Thymus (tissue), 11 donors: Measurements from ENCODE around the gene HOXB9. TPM values are rescaled to one million over a fixed set of nuclear protein-coding genes. Genes with fewer than 3 reads are reported as not detected.
A peak's percentile ranks its signal among the peaks of the same experiment; 100 is the strongest.

Source experiments
- DNase-seq, 9 donors: peaks; one replicate each; pipeline ENCODE4 v3.0.0-alpha.2; 2013; ENCODE audit warnings: low spot score in 9 of 9, low read depth in 6 of 9, missing footprints in 1 of 9
- H3K27ac ChIP-seq, 2 donors: one replicate each; pipeline ENCODE4 v1.5.1; 2013; ENCODE audit warnings: control low read depth in 1 of 2, low read depth in 1 of 2, low read length in 1 of 2, mild to moderate bottlenecking in 1 of 2, moderate library complexity in 1 of 2
- H3K27me3 ChIP-seq, 2 donors: one replicate each; pipeline ENCODE4 v1.5.1; 2013; ENCODE audit warnings: low read length in 1 of 2; ENCODE audit not compliant: control insufficient read depth in 2 of 2, insufficient read depth in 1 of 2
- H3K36me3 ChIP-seq, 2 donors: one replicate each; pipeline ENCODE4 v1.5.1; 2013; ENCODE audit warnings: low read length in 1 of 2, mild to moderate bottlenecking in 1 of 2, moderate library complexity in 1 of 2; ENCODE audit not compliant: control insufficient read depth in 2 of 2, insufficient read depth in 2 of 2
- H3K4me1 ChIP-seq, 2 donors: one replicate each; pipeline ENCODE4 v1.5.1; 2013; ENCODE audit warnings: low read length in 2 of 2; ENCODE audit not compliant: control insufficient read depth in 2 of 2, insufficient read depth in 2 of 2
- H3K4me3 ChIP-seq, 2 donors: one replicate each; pipeline ENCODE4 v1.5.1; 2013; ENCODE audit warnings: low read length in 2 of 2, control low read depth in 1 of 2, mild to moderate bottlenecking in 1 of 2
- H3K9me3 ChIP-seq, 2 donors: one replicate each; pipeline ENCODE4 v1.5.1; 2013; ENCODE audit warnings: low read length in 1 of 2, mild to moderate bottlenecking in 1 of 2; ENCODE audit not compliant: control insufficient read depth in 2 of 2, insufficient read depth in 1 of 2
- WGBS: extraction: QIAGEN DNeasy Blood & Tissue Kit; methylation state at CpG from one replicate; pipeline ENCODE4 v1.1.7; 2013; 5-methylcytosine and 5-hydroxymethylcytosine counted together
- polyA plus RNA-seq: library from polyadenylated mRNA; stranded (reverse); fragments of 200-250 nt; gene quantifications from one replicate; pipeline ENCODE4 v1.2.3, GENCODE V29; 2013
- total RNA-seq: library from RNA; stranded (reverse); fragments of 120-200 nt; gene quantifications from one replicate; pipeline ENCODE4 v1.2.4, GENCODE V29; 2013
- donor health status: healthy.

Gene HOXB9
- total and polyA plus RNA-seq, 2 donors = 0.05 to 0.27 TPM

DNA sequence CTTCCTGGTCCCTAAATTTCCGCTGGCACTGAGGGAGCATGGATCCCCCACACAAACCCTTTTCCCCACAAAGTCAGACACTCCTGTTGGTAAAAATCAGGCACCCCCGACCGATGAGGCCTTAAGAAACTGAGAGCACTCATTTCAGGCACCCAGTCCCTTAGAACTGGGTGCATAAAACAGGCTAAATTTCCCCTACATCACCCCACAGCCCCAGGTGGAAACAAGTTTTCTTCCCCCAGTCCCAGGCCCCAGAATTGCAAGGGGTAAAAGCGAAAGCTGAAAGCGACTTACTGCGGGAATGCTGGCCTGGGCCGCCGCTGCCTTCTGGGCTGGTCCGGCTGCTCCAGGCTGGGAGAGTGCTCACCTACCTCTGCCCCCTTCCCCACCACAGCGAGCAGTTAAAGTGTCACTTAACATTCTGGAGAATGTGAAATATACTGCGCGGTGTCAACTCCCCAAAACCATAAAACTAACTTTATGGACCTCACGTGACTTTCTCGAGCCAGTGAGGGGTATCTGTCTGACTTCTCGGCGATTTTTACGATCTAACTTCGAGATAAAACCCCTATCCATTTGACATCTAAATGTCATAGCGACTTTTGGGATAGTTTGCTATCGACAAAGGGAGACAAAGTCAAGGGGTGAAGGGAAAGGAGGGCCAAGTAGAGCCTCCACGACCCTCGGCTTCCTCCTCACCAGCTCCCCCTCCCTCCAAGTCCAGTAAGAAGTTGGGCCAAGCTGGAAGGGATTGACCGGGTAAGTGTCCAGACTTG is 36.1 kb downstream of the HOXB9 start, which contains the start of gene HOXB3:
HOXB3 (minus strand) TSS at position 411 of the 776 bp plus-strand sequence. CDS start 37,767 bp downstream, outside the sequence.
- no peaks in the 10 kb centered on the region for H3K36me3 ChIP-seq
- peaks cover 0 to 9% of the 10 kb centered on the region in 2 donors for H3K9me3 ChIP-seq
- 16% methylated on average over 23 of the region's 23 CpGs for WGBS
- peaks cover 92 to 100% of the 10 kb centered on the region in 2 donors for H3K27me3 ChIP-seq
- H3K27ac ChIP-seq = no peak within 1 kb of the TSS
- H3K4me1 ChIP-seq = peaks cover 7 to 20% of the 10 kb centered on the region in 2 donors
- no peak within 1 kb of the TSS for H3K4me3 ChIP-seq
- DNase-seq = no peak

DNA sequence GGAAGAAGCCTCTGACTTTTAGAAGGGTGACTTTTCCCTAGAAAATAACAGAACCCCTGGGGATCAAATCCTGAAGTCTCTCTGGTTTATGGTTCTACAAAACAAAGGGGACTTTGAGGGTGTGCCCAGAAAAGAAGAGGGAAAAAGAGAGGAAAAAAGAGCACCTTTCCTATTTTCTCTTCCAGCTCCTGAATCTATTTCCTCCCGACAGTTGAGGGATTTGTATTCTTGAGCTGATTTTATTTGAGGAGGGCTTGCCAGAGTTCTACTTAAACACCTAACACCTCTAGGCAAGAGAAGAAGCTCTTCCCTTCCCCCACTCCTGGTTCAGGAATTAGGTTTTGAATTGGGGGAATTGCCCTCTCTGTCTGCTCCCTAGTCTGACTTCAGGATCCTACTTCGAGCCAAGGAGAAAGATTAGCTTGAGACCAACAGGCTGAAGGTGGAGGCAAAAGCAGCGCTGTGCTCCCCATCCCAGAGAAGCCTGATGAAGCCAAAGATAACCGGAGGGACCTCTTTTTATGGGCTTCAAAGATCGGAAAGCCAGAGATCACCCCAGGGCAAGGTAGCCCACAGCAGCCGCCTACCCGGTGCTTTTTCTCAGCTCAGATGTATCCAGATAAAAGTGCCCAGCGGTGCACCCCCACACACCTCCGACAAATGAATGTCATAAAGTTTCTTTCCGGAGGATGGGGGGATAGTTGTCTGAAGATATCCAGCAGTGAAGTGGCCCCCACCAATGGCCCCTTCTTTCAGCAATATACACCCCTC is 36.9 kb downstream of the HOXB9 start:
- peaks cover 90 to 100% of the 10 kb centered on the region in 2 donors for H3K27me3 ChIP-seq
- DNase-seq = no peak
- 13% methylated on average over 10 of the region's 10 CpGs for WGBS
- H3K9me3 ChIP-seq = peaks cover 0 to 11% of the 10 kb centered on the region in 2 donors
- H3K4me3 ChIP-seq = no peak overlapping the region
- peaks cover 8 to 22% of the 10 kb centered on the region in 2 donors for H3K4me1 ChIP-seq
- no peaks in the 10 kb centered on the region for H3K36me3 ChIP-seq
- H3K27ac ChIP-seq = no peak overlapping the region

DNA sequence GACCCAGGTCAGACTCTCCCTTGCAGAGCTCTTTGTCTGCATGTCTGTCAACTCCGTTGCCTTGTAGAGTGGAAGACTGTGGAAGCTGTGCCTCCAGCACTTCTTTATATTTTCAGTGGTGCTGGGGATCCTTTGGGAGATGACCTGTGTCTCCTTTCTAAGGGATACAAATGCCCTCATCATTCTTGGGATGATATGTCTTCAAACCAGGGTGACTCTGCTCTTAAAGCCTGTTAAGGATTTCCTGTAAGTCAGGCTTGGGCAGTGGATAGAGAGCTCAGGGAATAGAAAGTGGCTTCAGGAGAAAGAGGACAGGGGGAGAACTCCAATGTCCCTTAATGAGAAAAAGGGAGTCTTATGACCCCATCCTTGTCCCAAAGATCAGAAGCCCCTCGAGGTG is 37.6 kb downstream of the HOXB9 start:
- Histone ChIP-seq H3K9me3 (peaks cover 0 to 11% of the 10 kb centered on the region in 2 donors), H3K4me3 (no peak overlapping the region), H3K27ac (no peak overlapping the region), H3K27me3 (peaks cover 94 to 100% of the 10 kb centered on the region in 2 donors), H3K4me1 (peaks cover 8 to 22% of the 10 kb centered on the region in 2 donors), H3K36me3 (no peaks in the 10 kb centered on the region)
- WGBS = 40% methylated on average over 2 of the region's 2 CpGs
- DNase-seq = no peak

DNA sequence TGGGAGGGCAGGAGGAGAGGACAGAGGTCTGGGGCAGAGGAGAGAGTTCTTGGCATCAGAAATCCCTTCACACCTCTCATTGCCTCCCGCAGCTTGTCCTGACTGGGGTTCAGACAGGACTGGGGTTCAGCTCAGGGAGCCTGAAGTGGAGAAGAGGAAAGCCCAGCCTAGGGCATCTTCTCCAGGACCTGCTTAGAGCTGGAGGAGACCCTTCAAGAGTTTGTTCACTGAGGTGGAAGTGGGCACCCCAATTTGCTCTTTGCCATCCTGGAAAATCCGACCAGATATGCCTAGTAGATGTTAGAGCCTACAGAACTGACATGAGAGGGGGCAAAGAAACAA is 38.1 kb downstream of the HOXB9 start:
- WGBS = 45% methylated on average over 2 of the region's 2 CpGs
- H3K36me3 ChIP-seq = no peaks in the 10 kb centered on the region
- H3K27me3 ChIP-seq = peaks cover 94 to 100% of the 10 kb centered on the region in 2 donors
- H3K27ac ChIP-seq = no peak overlapping the region
- peaks cover 8 to 18% of the 10 kb centered on the region in 2 donors for H3K4me1 ChIP-seq
- DNase-seq = no peak
- peaks cover 0 to 11% of the 10 kb centered on the region in 2 donors for H3K9me3 ChIP-seq
- H3K4me3 ChIP-seq = no peak overlapping the region

- peaks cover 8 to 17% of the 10 kb centered on the region in 2 donors for H3K4me1 ChIP-seq
- 46% methylated on average over 5 of the region's 5 CpGs for WGBS
- no peak for DNase-seq
- no peaks in the 10 kb centered on the region for H3K36me3 ChIP-seq
- H3K4me3 ChIP-seq = no peak overlapping the region
- H3K27me3 ChIP-seq = peaks cover 94 to 100% of the 10 kb centered on the region in 2 donors
- no peak overlapping the region for H3K27ac ChIP-seq
- peaks cover 0 to 11% of the 10 kb centered on the region in 2 donors for H3K9me3 ChIP-seq
Observed at GRCh38 chr17:48587276-48588073, 38.7 kb downstream of the HOXB9 start.

DNA sequence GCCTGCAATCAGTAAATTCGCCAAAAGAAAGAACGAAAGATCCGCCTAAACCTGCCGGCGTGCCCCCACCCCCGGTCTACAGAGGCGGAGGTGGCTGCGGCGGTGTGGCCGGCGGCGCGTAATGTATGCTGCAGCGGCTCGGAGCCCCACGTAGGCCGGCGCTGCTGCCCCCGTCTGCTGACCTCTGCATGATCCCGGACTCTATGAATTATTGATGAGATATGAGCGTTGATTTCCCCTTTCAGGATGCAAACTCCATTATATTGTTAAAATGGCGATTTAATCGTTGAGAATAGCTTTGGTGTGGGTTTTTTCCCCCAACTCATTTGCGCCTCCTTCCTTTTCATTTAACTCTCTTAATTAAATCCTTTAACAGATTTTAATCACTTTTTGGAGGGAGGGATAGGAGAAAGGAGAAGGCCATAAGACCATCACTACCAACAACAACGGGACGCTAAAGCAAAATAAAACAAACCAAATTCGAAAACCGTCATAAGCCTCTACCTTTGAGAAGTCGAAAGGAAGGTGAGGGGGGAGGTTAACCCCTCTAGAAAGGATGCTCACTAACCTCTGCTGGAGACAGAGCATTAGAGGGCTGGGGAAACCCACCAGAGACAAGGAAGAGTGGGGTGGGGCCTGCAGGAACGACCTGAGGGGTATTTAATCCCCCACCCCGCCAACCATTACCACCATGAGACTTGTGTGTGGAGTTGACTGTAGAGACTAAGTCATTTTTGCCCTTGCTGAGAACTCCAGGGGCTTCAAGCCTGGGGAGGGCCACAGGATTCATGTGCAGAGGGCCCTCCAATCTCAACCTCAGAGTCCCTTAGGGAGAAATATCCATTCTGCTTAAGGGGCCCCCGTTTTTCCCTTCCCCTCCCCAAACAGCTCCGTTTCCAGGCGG is 39.6 kb downstream of the HOXB9 start:
- Histone ChIP-seq H3K4me1 (peaks cover 10 to 19% of the 10 kb centered on the region in 2 donors), H3K36me3 (no peaks in the 10 kb centered on the region), H3K4me3 (peak overlapping the region in 1 of 2 donors; percentile 52), H3K27me3 (peaks cover 96 to 100% of the 10 kb centered on the region in 2 donors), H3K9me3 (peaks cover 0 to 12% of the 10 kb centered on the region in 2 donors), H3K27ac (no peak overlapping the region)
- 7% methylated on average over 34 of the region's 34 CpGs for WGBS
- DNase-seq = no peak

DNA sequence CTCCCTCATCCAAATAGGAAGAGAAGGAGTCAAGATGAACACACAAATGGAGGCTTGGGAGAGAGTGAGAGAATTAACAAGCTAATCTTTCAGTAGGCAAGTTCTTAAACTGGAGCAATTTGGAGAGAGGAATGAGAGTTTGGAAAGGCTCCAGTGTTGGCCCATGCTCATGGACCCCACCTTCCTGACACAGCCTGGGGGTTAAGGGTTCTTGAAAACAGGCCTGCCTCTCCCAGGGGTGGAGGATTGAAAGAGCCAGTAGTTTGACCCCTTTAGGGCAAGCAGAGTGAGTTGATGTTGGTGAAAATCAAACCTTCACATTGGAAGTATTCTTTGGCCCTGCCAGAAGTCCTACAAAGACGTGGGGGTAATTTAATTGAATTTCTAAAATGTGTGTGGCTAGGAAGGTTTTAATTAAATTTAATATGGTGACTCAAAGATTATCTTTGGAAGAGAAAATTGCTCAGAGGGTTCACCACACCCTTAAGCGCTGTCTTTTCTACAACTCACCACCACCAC is 41.9 kb downstream of the HOXB9 start:
- Histone ChIP-seq H3K9me3 (peaks cover 0 to 13% of the 10 kb centered on the region in 2 donors), H3K4me3 (no peak overlapping the region), H3K27me3 (peaks cover 96 to 100% of the 10 kb centered on the region in 2 donors), H3K36me3 (no peaks in the 10 kb centered on the region), H3K27ac (no peak overlapping the region), H3K4me1 (peaks cover 10 to 23% of the 10 kb centered on the region in 2 donors)
- WGBS = 81% methylated on average over 2 of the region's 2 CpGs
- DNase-seq = no peak

GRCh38 chr17:48583708-48584222 is 42.4 kb downstream of the HOXB9 start:
- H3K27ac ChIP-seq = no peak overlapping the region
- no peak overlapping the region for H3K4me3 ChIP-seq
- WGBS = 94% methylated on average over 3 of the region's 3 CpGs
- no peak for DNase-seq
- H3K27me3 ChIP-seq = peaks cover 96 to 100% of the 10 kb centered on the region in 2 donors
- no peaks in the 10 kb centered on the region for H3K36me3 ChIP-seq
- peaks cover 0 to 13% of the 10 kb centered on the region in 2 donors for H3K9me3 ChIP-seq
- peaks cover 15 to 28% of the 10 kb centered on the region in 2 donors for H3K4me1 ChIP-seq
